Measurements from ENCODE around the gene PSPH. TPM values are rescaled to one million over a fixed set of nuclear protein-coding genes. Genes with fewer than 3 reads are reported as not detected.
"Not testable (repeated sequence)": the region's sequence is repeated elsewhere in the genome, so short reads cannot be mapped to it uniquely, and the experiment has no call there.

PSPH gene
- total RNA-seq (10 to 100 TPM; 28.7 to 30.9 TPM), polyA plus RNA-seq (ENCODE audit: insufficient read length in 2 of 2) (10 to 100 TPM; 42.2 to 42.4 TPM)
- long read RNA-seq, donor 1, partial matches to known transcripts, result 20 of 37 reads
- long read RNA-seq, donor 1, other reads (novel, unspliced or antisense), result 16 of 37 reads
- long read RNA-seq, donor 2, partial matches to known transcripts, result 5 of 10 reads
- long read RNA-seq, donor 2, other reads (novel, unspliced or antisense), result 5 of 10 reads
- long read RNA-seq, donor 3, result 0 reads
- long read RNA-seq, donor 4, partial matches to known transcripts, result 603 of 770 reads
- long read RNA-seq, donor 4, other reads (novel, unspliced or antisense), result 167 of 770 reads

DNA sequence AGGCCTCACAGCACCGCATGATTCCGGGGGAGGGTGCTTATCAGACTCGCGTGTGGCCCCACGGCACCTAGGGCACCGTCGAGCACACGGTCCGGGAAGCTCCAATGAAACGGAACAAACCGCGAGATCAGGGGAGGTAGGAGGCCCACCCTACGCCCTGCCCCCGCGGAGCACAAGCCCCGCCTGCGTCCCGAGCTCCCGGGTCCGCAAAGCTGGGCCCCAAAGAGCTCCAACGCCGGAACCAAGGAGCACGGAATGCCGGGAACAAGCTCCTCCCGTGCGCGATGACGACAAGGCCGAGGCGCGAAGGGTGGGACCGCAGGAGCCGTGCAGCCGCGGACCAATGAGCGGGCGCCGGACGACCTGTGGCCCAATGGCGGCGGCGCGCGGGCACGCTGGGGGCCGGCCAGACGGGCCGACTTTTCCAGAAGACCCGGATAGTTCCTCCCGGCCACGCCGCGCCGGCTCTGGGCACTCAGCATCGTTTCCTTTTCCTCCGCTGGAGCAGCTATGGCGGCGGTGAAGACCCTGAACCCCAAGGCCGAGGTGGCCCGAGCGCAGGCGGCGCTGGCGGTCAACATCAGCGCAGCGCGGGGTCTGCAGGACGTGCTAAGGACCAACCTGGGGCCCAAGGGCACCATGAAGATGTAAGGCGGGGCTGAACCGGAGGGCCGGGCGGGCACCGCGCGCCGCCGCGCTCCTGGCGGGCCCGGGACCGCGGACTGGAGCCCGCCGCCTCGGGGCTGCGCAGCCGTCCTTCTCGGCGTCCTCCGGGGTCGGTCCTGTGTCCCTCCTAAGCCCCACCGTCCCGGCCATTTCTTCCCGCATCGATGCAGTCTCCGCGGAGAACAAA is at the start of gene PSPH, which contains the start of gene CCT6A:
Gene PSPH, minus strand, starts transcription at position 106 of the 853 bp plus-strand sequence. CDS start 30,232 bp downstream, outside the sequence.
Gene CCT6A, plus strand, starts transcription at position 427 of the 853 bp plus-strand sequence. Its CDS starts 84 bp downstream, at position 511.
- Histone ChIP-seq H3K4me1 (ENCODE audit: control insufficient read depth, insufficient read depth, low read length) (peaks cover 15% of the 10 kb centered on the region), H3K27me3 (ENCODE audit: control insufficient read depth, insufficient read depth, low read length) (no peaks in the 10 kb centered on the region), H3K4me3 (ENCODE audit: low read depth, low read length) (peak within 1 kb of the TSS; percentile 89), H3K27ac (ENCODE audit: low read depth, low read length) (peak within 1 kb of the TSS; percentile 94), H3K36me3 (ENCODE audit: control insufficient read depth, insufficient read depth, low read length) (peaks cover 17% of the 10 kb centered on the region), H3K9me3 (ENCODE audit: control insufficient read depth, insufficient read depth, low read length) (no peaks in the 10 kb centered on the region)
- peak; percentile 91 to 99 (median 96) for DNase-seq (ENCODE audit: low read depth in 4 of 6, low spot score in 6 of 6)
- WGBS (ENCODE audit: insufficient coverage), result under 1% methylated on average over 97 of the region's 97 CpGs

DNA sequence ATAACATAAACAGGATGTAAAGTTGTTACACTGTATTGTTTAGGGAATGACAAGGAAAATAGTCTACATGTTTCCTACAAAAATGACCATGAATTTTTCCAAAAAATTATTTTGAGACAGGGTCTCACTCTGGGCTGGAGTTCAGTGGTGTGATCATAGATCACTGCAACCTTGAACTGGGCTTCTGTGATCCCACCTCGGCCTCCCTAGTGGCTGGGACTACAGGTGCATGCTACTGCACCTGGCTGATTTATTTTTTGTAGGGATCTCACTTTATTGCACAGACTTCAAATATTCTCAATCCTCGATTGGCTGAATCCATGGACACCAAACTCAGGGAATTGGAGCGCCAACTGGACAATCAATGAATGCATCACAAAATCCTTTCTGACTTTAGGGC is 48.4 kb upstream of the PSPH start:
- Histone ChIP-seq H3K27ac (ENCODE audit: low read depth, low read length) (no peak overlapping the region), H3K4me3 (ENCODE audit: low read depth, low read length) (no peak overlapping the region), H3K36me3 (ENCODE audit: control insufficient read depth, insufficient read depth, low read length) (peaks cover 42% of the 10 kb centered on the region), H3K27me3 (ENCODE audit: control insufficient read depth, insufficient read depth, low read length) (no peaks in the 10 kb centered on the region), H3K9me3 (ENCODE audit: control insufficient read depth, insufficient read depth, low read length) (no peaks in the 10 kb centered on the region), H3K4me1 (ENCODE audit: control insufficient read depth, insufficient read depth, low read length) (peaks cover under 1% of the 10 kb centered on the region)
- 100% methylated on average over 3 of the region's 3 CpGs for WGBS (ENCODE audit: insufficient coverage)
- no peak for DNase-seq (ENCODE audit: low read depth in 4 of 6, low spot score in 6 of 6)

DNA sequence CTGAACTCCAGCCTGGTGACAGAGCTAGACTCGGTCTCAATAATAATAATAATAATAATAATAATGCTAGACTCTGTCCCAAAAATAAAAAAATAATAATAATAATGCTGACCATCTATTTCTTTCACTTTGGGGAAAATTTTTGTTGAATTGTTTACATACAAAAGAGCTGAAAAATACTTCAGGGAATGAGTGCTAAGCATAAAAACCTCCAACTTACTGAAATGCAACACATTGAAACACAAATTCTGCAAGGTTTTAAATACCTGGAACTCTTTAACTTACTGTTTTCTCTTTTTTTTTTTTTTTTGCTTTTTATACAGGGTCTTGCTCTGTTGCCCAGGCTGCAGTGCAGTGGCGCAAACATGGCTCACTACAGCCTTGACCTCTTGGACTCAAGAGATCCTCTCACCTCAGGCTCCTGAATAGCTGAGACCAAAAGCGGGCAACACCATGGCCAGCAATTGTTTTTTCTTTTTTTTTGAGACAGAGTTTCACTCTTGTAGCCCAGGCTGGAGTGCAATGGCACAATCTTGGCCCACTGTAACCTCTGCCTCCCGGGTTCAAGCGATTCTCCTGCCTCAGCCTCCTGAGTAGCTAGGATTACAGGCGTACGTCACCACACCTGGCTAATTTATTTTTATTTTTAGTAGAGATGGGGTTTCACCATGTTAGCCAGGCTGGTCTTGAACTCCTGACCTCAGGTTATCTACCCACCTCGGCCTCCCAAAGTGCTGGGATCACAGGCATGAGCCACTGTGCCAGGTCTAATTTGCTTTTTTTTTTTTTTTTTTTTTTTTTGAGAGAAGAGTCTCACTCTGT is 47.2 kb upstream of the PSPH start:
- H3K36me3 ChIP-seq (ENCODE audit: control insufficient read depth, insufficient read depth, low read length), result peaks cover 35% of the 10 kb centered on the region
- H3K27ac ChIP-seq (ENCODE audit: low read depth, low read length); H3K27me3 ChIP-seq (ENCODE audit: control insufficient read depth, insufficient read depth, low read length); H3K4me3 ChIP-seq (ENCODE audit: low read depth, low read length); DNase-seq (ENCODE audit: low read depth in 4 of 6, low spot score in 6 of 6); H3K9me3 ChIP-seq (ENCODE audit: control insufficient read depth, insufficient read depth, low read length); H3K4me1 ChIP-seq (ENCODE audit: control insufficient read depth, insufficient read depth, low read length): not testable (repeated sequence)
- 100% methylated on average over 2 of the region's 8 CpGs for WGBS (ENCODE audit: insufficient coverage)

DNA sequence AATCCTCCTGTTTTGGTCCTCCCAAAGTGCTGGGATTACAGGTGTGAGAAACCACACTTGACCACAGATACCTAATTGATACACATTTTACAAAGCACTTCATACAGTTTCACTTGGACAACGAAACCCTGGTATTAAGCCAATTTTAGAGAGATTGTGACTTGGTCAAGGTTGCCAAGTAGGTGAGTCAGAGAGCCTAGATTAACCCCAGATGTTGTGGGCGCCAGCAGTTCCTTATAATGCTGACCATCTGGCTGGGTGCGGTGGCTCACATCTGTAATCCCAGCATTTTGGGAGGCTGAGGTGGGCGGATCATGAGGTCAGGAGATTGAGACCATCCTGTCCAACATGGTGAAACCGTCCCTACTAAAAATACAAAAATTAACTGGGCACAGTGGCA is 46.5 kb upstream of the PSPH start:
- Histone ChIP-seq H3K27ac (ENCODE audit: low read depth, low read length) (no peak overlapping the region), H3K27me3 (ENCODE audit: control insufficient read depth, insufficient read depth, low read length) (no peaks in the 10 kb centered on the region), H3K4me3 (ENCODE audit: low read depth, low read length) (no peak overlapping the region), H3K9me3 (ENCODE audit: control insufficient read depth, insufficient read depth, low read length) (no peaks in the 10 kb centered on the region), H3K4me1 (ENCODE audit: control insufficient read depth, insufficient read depth, low read length) (peaks cover 7% of the 10 kb centered on the region), H3K36me3 (ENCODE audit: control insufficient read depth, insufficient read depth, low read length) (peaks cover 28% of the 10 kb centered on the region)
- DNase-seq (ENCODE audit: low read depth in 4 of 6, low spot score in 6 of 6), result no peak
- WGBS (ENCODE audit: insufficient coverage), result 89% methylated on average over 3 of the region's 5 CpGs

DNA sequence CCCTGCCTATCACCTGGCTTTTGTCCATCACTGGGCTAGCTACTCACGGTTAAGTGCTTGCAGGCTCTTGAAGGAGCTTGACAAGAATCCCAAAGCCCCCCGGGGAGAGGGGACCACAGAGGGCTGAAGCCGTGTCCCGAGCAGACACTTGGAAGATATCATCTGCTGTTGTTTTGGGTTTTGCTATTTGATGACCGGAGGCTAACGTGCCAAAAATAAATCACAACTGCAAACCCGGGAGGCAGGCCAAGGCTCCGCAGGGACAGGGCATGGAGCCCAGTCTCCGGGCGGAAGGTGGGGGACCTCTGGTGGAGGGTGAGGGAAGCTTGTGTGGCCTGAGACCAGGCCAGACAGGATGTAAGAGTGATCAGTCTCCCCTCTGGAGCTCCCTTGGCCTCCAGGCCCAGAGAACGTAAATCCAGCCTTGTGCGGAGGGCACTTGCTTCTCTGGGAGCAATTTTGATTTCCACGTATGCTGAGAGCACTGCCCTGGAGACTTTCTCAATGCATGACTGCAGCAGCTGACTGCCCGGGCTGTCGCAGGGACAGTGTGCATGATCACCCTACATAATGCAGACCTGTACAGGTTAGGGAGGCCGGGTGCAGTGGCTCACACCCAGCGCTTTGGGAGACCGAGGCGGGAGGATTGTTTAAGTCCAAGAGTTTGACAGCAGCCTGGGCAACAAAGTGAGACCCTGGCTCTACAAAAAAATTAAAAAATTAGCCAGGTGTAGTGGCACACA is 41.7 kb upstream of the PSPH start, which contains the start of gene PHKG1:
Gene PHKG1, minus strand, starts transcription at position 164 of the 743 bp plus-strand sequence. CDS start 4,011 bp downstream, outside the sequence.
- H3K9me3 ChIP-seq (ENCODE audit: control insufficient read depth, insufficient read depth, low read length), result no peaks in the 10 kb centered on the region
- peaks cover 31% of the 10 kb centered on the region for H3K4me1 ChIP-seq (ENCODE audit: control insufficient read depth, insufficient read depth, low read length)
- no peaks in the 10 kb centered on the region for H3K27me3 ChIP-seq (ENCODE audit: control insufficient read depth, insufficient read depth, low read length)
- H3K27ac ChIP-seq (ENCODE audit: low read depth, low read length), result peak within 1 kb of the TSS; percentile 78
- no peak within 1 kb of the TSS for H3K4me3 ChIP-seq (ENCODE audit: low read depth, low read length)
- DNase-seq (ENCODE audit: low read depth in 4 of 6, low spot score in 6 of 6), result peak in 4 of 6 donors; percentile 38 to 88 (median 51)
- WGBS (ENCODE audit: insufficient coverage), result 30% methylated on average over 14 of the region's 19 CpGs
- H3K36me3 ChIP-seq (ENCODE audit: control insufficient read depth, insufficient read depth, low read length), result peaks cover 17% of the 10 kb centered on the region

DNA sequence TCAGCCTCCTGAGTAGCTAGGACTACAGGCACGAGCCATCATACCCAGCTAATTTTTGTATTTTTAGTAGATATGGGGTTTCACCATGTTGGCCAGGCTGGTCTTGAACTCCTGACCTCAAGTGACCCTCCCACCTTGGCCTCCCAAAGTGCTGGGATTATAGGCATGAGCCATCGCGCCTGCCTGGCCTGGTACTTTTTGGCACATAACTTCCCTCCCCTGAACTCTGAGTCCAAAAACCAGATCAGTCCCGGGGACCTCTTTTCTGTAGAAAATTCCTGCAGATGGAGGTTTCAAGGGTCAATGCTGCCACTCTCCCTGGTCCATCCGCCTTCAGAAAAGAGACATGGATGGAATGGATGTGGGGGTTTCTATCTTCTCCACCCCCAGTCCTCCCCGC is 41.1 kb upstream of the PSPH start:
- DNase-seq (ENCODE audit: low read depth in 4 of 6, low spot score in 6 of 6); H3K4me3 ChIP-seq (ENCODE audit: low read depth, low read length): not testable (repeated sequence)

DNA sequence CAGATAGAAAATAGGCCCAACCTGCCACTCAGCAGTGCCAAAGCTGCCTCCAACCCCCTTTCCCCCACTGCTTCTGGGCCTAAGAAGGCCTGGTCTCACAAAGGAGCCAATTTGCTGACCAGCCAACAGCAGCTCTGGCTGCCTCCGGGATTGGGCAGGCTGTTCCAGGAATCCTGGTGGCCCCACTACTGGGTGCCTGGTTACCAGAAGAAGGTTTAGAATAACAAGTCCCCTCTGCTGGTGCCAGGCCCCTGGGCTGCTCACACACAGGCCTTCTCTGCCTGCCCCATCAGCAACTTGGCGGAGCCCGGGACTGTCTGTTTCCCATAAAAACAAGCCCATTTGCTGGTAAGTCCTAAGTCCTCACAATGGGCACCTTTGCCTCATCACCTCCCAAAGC is 40.3 kb upstream of the PSPH start:
- H3K4me3 ChIP-seq (ENCODE audit: low read depth, low read length), result no peak overlapping the region
- no peaks in the 10 kb centered on the region for H3K27me3 ChIP-seq (ENCODE audit: control insufficient read depth, insufficient read depth, low read length)
- 45% methylated on average over 3 of the region's 3 CpGs for WGBS (ENCODE audit: insufficient coverage)
- H3K9me3 ChIP-seq (ENCODE audit: control insufficient read depth, insufficient read depth, low read length), result no peaks in the 10 kb centered on the region
- peak in 4 of 6 donors; percentile 45 to 91 (median 66) for DNase-seq (ENCODE audit: low read depth in 4 of 6, low spot score in 6 of 6)
- H3K4me1 ChIP-seq (ENCODE audit: control insufficient read depth, insufficient read depth, low read length), result peaks cover 31% of the 10 kb centered on the region
- peaks cover 28% of the 10 kb centered on the region for H3K36me3 ChIP-seq (ENCODE audit: control insufficient read depth, insufficient read depth, low read length)
- H3K27ac ChIP-seq (ENCODE audit: low read depth, low read length), result peak overlapping the region; percentile 78

More for the DNA sequence above, 41.1 kb upstream of the PSPH start:
- H3K27me3 ChIP-seq (ENCODE audit: control insufficient read depth, insufficient read depth, low read length); H3K9me3 ChIP-seq (ENCODE audit: control insufficient read depth, insufficient read depth, low read length): not testable (repeated sequence)
- 60% methylated on average over 1 of the region's 6 CpGs for WGBS (ENCODE audit: insufficient coverage)
- Histone ChIP-seq H3K27ac (ENCODE audit: low read depth, low read length) (peak overlapping the region; percentile 78), H3K36me3 (ENCODE audit: control insufficient read depth, insufficient read depth, low read length) (peaks cover 23% of the 10 kb centered on the region), H3K4me1 (ENCODE audit: control insufficient read depth, insufficient read depth, low read length) (peaks cover 31% of the 10 kb centered on the region)

DNA sequence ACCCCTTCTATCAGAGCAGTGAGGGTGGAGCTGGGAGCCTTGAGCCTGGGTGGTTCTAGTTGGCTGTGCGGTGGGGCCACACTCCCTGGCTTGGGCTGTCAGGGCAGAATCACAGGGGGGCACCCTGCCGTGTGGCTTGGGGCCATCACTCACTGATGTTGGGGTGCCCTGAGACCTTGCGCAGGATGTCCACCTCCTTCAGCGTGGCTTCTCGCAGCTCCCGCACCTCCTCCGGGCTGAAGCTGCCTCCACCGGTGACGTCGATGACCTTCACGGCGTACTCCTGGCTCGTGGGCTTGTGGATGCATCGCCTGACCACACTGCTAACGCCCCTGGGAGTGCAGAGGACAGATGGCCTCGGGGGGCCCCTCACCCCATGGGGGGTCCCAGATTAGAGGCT is 36.2 kb upstream of the PSPH start:
- no peak overlapping the region for H3K27ac ChIP-seq (ENCODE audit: low read depth, low read length)
- no peaks in the 10 kb centered on the region for H3K9me3 ChIP-seq (ENCODE audit: control insufficient read depth, insufficient read depth, low read length)
- H3K4me1 ChIP-seq (ENCODE audit: control insufficient read depth, insufficient read depth, low read length), result peaks cover 37% of the 10 kb centered on the region
- no peaks in the 10 kb centered on the region for H3K27me3 ChIP-seq (ENCODE audit: control insufficient read depth, insufficient read depth, low read length)
- DNase-seq (ENCODE audit: low read depth in 4 of 6, low spot score in 6 of 6), result no peak
- H3K36me3 ChIP-seq (ENCODE audit: control insufficient read depth, insufficient read depth, low read length), result peaks cover 49% of the 10 kb centered on the region
- 95% methylated on average over 16 of the region's 16 CpGs for WGBS (ENCODE audit: insufficient coverage)
- no peak overlapping the region for H3K4me3 ChIP-seq (ENCODE audit: low read depth, low read length)
